H1 (cell line): Measurements from ENCODE around the gene SWT1. TPM values are rescaled to one million over a fixed set of nuclear protein-coding genes. Genes with fewer than 3 reads are reported as not detected.

Experiments
- CBX8 ChIP-seq: fragments of 300-800, 300-1000 bp; sonication (generic); IDR thresholded peaks from 2 replicates; pipeline ENCODE4 v1.7.1; 2016; ENCODE audit warnings: low read depth, low read length, borderline replicate concordance
- E2F6 ChIP-seq: IDR thresholded peaks from 2 replicates; pipeline ENCODE4 v1.6.1; 2012; ENCODE audit warnings: inconsistent platforms
- KDM5A ChIP-seq: fragments of 200-600 bp; IDR thresholded peaks from 2 replicates; pipeline ENCODE4 v1.7.1; 2012; ENCODE audit warnings: mild to moderate bottlenecking, low read length, inconsistent platforms, mixed read lengths
- SP4 ChIP-seq: IDR thresholded peaks from 2 replicates; pipeline ENCODE4 v1.6.1; 2012; ENCODE audit warnings: low read length, inconsistent platforms
- SUZ12 ChIP-seq: fragments of 200-600 bp; sonication (generic); IDR thresholded peaks from 2 replicates; pipeline ENCODE4 v1.6.1; 2012; ENCODE audit warnings: mild to moderate bottlenecking, inconsistent platforms, low read length, moderate library complexity, mixed read lengths
- polyA plus RNA-seq, 7 experiments: library from polyadenylated mRNA; depleted of rRNA in 3 of 7; stranded (reverse) in 5 of 7; unstranded in 2 of 7; fragments of >200 nt in 5 of 7; fragments of 200-250 nt in 2 of 7; gene quantifications; 1 replicate in 5 of 7; 2 replicates in 1 of 7; 4 replicates in 1 of 7; pipeline versions ENCODE4 v1.2.1 to v1.2.3, GENCODE V29; 2011 to 2013; ENCODE audit warnings: missing spikeins in 2 of 7, mixed read lengths in 2 of 7
- total RNA-seq: library from RNA; stranded (reverse); fragmentation: NEBNext Ultra II Directional; extraction: Animal tissue kit (Norgen Biotek cat#: 25700); gene quantifications from 2 replicates; pipeline ENCODE4 v1.2.1, GENCODE V29; 2021

Gene SWT1
- total and polyA plus RNA-seq, 2 of the 8 experiments (the other 6 are each of a cell fraction or from before 2014, with no cell fraction given): 1.4 to 6.2 TPM

GRCh38 chr1:185244015-185244747, 87.2 kb downstream of the SWT1 start (continued):
- TF ChIP-seq CBX8 (no peak), E2F6 (no peak), KDM5A (no peak), SUZ12 (no peak), SP4 (no peak)
